ENCODE results near the gene TMEM81.

Gene TMEM81

DNA sequence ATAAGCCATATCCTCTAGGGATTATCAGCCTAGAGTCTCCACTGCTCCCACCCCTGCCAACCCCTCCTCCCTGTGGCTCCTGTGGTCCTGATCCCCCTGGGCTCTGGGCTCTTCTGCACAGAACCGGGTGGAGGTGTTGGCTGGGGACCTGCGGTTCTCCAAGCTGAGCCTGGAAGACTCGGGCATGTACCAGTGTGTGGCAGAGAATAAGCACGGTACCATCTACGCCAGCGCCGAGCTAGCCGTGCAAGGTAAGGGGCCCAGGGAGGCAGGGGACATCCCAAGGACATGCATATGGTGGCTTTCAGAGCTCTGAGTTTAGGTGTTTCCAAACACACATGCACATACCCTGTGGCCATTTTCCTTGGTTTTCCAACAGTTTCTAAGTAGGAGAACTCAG, 21.9 kb downstream of the TMEM81 start:
- peaks cover 0 to 9% of the 10 kb centered on the region in 2 donors for H3K4me1 ChIP-seq (ENCODE audit: control insufficient read depth in 1 of 2, insufficient read depth in 2 of 2, low read length in 2 of 2)
- no peak overlapping the region for H3K27ac ChIP-seq (ENCODE audit: low read depth, low read length)
- H3K4me3 ChIP-seq (ENCODE audit: low read depth in 1 of 2, low read length in 2 of 2): no peak overlapping the region
- no peak overlapping the region for H3K9ac ChIP-seq (ENCODE audit: low read depth in 1 of 2, low read length in 2 of 2)
- no peaks in the 10 kb centered on the region for H3K9me3 ChIP-seq (ENCODE audit: control insufficient read depth in 1 of 2, low read length in 2 of 2)
- no peaks in the 10 kb centered on the region for H3K27me3 ChIP-seq (ENCODE audit: control insufficient read depth in 1 of 2, insufficient read depth in 2 of 2, low read length in 2 of 2)
- no peaks in the 10 kb centered on the region for H3K36me3 ChIP-seq (ENCODE audit: control insufficient read depth in 1 of 2, insufficient read depth in 2 of 2, low read length in 2 of 2)

DNA sequence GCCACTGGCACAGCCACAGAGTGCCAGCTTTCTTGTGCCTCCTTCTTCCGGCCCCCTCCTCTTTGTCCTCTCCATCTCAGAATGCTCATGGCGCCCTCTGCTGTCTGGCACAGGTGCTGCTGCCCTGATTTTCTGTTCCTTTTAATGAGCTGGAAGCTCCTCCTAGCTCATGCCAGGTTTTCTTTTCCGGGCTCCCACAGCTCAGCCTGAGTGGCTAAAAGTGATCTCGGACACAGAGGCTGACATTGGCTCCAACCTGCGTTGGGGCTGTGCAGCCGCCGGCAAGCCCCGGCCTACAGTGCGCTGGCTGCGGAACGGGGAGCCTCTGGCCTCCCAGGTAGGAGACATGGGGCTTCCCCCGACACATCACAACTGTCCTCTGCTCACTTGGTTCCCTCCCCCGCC, 22.6 kb downstream of the TMEM81 start:
- Histone ChIP-seq H3K4me3 (ENCODE audit: low read depth in 1 of 2, low read length in 2 of 2) (no peak overlapping the region), H3K36me3 (ENCODE audit: control insufficient read depth in 1 of 2, insufficient read depth in 2 of 2, low read length in 2 of 2) (no peaks in the 10 kb centered on the region), H3K4me1 (ENCODE audit: control insufficient read depth in 1 of 2, insufficient read depth in 2 of 2, low read length in 2 of 2) (peaks cover 0 to 6% of the 10 kb centered on the region in 2 donors), H3K27me3 (ENCODE audit: control insufficient read depth in 1 of 2, insufficient read depth in 2 of 2, low read length in 2 of 2) (no peaks in the 10 kb centered on the region), H3K9ac (ENCODE audit: low read depth in 1 of 2, low read length in 2 of 2) (no peak overlapping the region), H3K27ac (ENCODE audit: low read depth, low read length) (no peak overlapping the region), H3K9me3 (ENCODE audit: control insufficient read depth in 1 of 2, low read length in 2 of 2) (no peaks in the 10 kb centered on the region)

DNA sequence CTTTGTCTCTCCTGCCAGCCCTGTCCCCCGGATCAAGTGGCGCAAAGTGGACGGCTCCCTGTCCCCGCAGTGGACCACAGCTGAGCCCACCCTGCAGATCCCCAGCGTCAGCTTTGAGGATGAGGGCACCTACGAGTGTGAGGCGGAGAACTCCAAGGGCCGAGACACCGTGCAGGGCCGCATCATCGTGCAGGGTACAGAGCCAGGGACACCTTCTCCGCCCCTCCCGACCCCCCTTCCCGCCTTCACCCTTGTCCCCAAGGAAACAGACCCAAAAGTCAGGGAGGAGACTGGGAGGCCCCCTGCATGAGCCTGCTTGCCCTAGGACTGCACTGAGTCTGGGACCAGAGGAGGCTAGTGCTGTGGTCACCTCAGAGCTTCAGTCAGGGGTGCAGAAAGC, 23.0 kb downstream of the TMEM81 start:
- Histone ChIP-seq H3K4me3 (ENCODE audit: low read depth in 1 of 2, low read length in 2 of 2) (no peak overlapping the region), H3K9ac (ENCODE audit: low read depth in 1 of 2, low read length in 2 of 2) (no peak overlapping the region), H3K27me3 (ENCODE audit: control insufficient read depth in 1 of 2, insufficient read depth in 2 of 2, low read length in 2 of 2) (no peaks in the 10 kb centered on the region), H3K27ac (ENCODE audit: low read depth, low read length) (no peak overlapping the region), H3K4me1 (ENCODE audit: control insufficient read depth in 1 of 2, insufficient read depth in 2 of 2, low read length in 2 of 2) (peaks cover 0 to 1% of the 10 kb centered on the region in 2 donors), H3K36me3 (ENCODE audit: control insufficient read depth in 1 of 2, insufficient read depth in 2 of 2, low read length in 2 of 2) (no peaks in the 10 kb centered on the region), H3K9me3 (ENCODE audit: control insufficient read depth in 1 of 2, low read length in 2 of 2) (no peaks in the 10 kb centered on the region)

DNA sequence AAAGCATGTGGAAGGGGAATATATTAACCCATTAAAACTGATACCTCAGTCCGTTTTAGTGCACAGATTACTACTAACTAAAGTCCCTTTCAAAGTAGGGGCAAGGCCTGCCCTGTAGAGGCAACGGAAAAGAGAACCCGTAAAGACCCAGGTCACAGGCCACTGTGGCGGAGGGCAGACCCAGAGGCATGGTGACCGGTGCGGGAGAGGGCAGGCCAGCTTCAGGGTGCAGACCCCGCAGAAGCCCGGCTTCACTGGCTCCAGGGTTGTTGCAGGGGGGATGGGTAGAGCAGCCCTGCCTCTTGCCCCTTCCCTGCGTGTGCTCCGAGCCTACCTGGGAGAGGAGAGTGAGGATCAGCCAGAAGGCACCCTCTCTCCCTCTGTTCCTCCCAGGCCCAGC, 23.5 kb downstream of the TMEM81 start:
- Histone ChIP-seq H3K27ac (ENCODE audit: low read depth, low read length) (no peak overlapping the region), H3K9ac (ENCODE audit: low read depth in 1 of 2, low read length in 2 of 2) (no peak overlapping the region), H3K9me3 (ENCODE audit: control insufficient read depth in 1 of 2, low read length in 2 of 2) (no peaks in the 10 kb centered on the region), H3K36me3 (ENCODE audit: control insufficient read depth in 1 of 2, insufficient read depth in 2 of 2, low read length in 2 of 2) (no peaks in the 10 kb centered on the region), H3K4me3 (ENCODE audit: low read depth in 1 of 2, low read length in 2 of 2) (no peak overlapping the region), H3K27me3 (ENCODE audit: control insufficient read depth in 1 of 2, insufficient read depth in 2 of 2, low read length in 2 of 2) (no peaks in the 10 kb centered on the region), H3K4me1 (ENCODE audit: control insufficient read depth in 1 of 2, insufficient read depth in 2 of 2, low read length in 2 of 2) (no peaks in the 10 kb centered on the region)

DNA sequence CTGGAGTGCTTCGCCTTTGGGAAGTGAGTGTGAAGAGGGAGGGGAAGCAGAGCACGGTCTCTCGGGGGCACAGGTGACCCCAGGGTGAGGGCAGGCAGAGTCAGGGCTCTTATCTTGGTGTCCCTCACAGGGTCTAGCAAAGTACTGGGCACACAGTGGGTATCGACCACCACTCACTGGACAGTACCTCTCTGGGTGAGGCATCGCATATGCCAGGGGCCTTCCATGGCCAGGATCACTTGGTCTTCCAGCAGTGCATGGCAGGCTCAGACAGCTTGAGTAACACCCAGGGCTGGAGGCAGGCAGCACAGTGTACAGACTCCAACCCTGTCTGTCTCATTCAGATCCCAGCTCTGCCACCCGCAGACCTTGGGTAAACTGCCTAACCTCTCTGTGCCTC, 24.6 kb downstream of the TMEM81 start:
- Histone ChIP-seq H3K4me1 (ENCODE audit: control insufficient read depth in 1 of 2, insufficient read depth in 2 of 2, low read length in 2 of 2) (no peaks in the 10 kb centered on the region), H3K27ac (ENCODE audit: low read depth, low read length) (no peak overlapping the region), H3K27me3 (ENCODE audit: control insufficient read depth in 1 of 2, insufficient read depth in 2 of 2, low read length in 2 of 2) (no peaks in the 10 kb centered on the region), H3K9me3 (ENCODE audit: control insufficient read depth in 1 of 2, low read length in 2 of 2) (no peaks in the 10 kb centered on the region), H3K36me3 (ENCODE audit: control insufficient read depth in 1 of 2, insufficient read depth in 2 of 2, low read length in 2 of 2) (no peaks in the 10 kb centered on the region), H3K9ac (ENCODE audit: low read depth in 1 of 2, low read length in 2 of 2) (no peak overlapping the region), H3K4me3 (ENCODE audit: low read depth in 1 of 2, low read length in 2 of 2) (no peak overlapping the region)

DNA sequence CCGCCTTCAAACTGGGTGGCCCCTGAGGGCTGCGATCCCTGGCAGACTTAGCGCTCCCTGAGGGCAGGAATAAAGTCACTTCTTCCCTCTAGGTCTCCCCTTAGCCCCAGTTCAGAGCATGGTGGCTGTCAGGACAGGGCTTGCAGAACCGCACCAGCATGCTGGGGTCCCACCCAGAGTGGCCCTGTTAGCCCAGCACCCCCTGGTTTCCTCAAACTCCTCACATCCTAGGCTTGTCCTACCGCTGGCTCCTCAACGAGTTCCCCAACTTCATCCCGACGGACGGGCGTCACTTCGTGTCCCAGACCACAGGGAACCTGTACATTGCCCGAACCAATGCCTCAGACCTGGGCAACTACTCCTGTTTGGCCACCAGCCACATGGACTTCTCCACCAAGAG, 25.4 kb downstream of the TMEM81 start:
- no peaks in the 10 kb centered on the region for H3K36me3 ChIP-seq (ENCODE audit: control insufficient read depth in 1 of 2, insufficient read depth in 2 of 2, low read length in 2 of 2)
- no peaks in the 10 kb centered on the region for H3K4me1 ChIP-seq (ENCODE audit: control insufficient read depth in 1 of 2, insufficient read depth in 2 of 2, low read length in 2 of 2)
- no peaks in the 10 kb centered on the region for H3K9me3 ChIP-seq (ENCODE audit: control insufficient read depth in 1 of 2, low read length in 2 of 2)
- H3K9ac ChIP-seq (ENCODE audit: low read depth in 1 of 2, low read length in 2 of 2): no peak overlapping the region
- H3K4me3 ChIP-seq (ENCODE audit: low read depth in 1 of 2, low read length in 2 of 2): no peak overlapping the region
- H3K27me3 ChIP-seq (ENCODE audit: control insufficient read depth in 1 of 2, insufficient read depth in 2 of 2, low read length in 2 of 2): peaks cover 0 to 6% of the 10 kb centered on the region in 2 donors
- H3K27ac ChIP-seq (ENCODE audit: low read depth, low read length): no peak overlapping the region

DNA sequence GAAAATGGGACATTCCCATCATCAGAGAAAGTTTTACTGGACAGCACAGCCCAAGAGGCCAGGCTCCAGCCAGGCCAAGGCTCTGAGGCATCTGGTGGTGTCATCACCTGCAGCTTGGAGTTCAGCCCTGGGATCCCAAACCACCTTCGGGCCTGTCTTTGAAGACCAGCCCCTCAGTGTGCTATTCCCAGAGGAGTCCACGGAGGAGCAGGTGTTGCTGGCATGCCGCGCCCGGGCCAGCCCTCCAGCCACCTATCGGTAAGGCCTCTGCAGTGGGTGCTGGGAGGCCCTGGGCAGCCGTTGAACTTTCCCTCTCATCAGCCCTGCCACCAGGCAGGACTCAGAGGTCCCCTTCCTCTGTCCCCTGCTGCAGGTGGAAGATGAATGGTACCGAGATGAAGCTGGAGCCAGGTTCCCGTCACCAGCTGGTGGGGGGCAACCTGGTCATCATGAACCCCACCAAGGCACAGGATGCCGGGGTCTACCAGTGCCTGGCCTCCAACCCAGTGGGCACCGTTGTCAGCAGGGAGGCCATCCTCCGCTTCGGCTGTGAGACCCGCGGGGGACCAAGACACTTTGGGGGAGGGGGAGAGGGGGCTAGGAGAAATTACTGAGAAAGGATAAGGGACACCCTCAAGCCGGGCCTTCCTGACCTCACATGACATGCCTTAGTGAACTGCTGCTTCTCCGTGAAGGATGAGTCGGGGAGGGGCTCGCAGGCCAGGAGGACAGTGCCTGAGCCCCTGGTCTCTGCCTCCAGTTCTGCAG, 26.3 kb downstream of the TMEM81 start:
- Histone ChIP-seq H3K36me3 (ENCODE audit: control insufficient read depth in 1 of 2, insufficient read depth in 2 of 2, low read length in 2 of 2) (no peaks in the 10 kb centered on the region), H3K4me1 (ENCODE audit: control insufficient read depth in 1 of 2, insufficient read depth in 2 of 2, low read length in 2 of 2) (no peaks in the 10 kb centered on the region)

DNA sequence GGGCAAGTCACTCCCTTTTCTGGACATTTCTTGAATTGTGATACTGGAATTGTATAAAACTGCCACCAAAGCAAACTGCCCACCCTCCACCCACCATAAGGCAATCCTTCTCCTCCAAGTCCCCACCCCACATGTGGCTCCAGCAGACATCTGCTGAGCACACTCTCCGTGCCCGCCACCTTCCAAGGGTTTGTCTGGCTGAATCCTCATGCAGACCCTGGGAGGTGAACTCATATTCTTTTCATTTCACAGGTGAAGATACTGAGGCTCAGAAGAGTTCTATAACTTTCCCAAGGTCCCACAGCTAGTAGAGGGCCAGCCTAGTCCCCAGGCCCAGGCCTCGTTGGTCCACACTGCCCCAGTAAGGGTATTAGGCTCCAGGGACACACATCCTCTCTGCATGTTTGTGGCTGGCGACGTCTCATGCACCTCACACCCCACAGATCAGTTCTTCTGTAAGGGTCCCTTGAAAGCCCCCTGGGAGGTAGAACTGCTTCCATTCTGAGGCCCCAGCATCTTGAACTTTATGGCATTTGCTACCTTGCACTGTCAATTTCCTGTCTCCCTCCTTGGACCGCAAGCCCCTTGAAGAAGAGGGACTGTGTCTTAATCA, 27.2 kb downstream of the TMEM81 start:
- Histone ChIP-seq H3K36me3 (ENCODE audit: control insufficient read depth in 1 of 2, insufficient read depth in 2 of 2, low read length in 2 of 2) (no peaks in the 10 kb centered on the region), H3K4me3 (ENCODE audit: low read depth in 1 of 2, low read length in 2 of 2) (no peak overlapping the region), H3K9ac (ENCODE audit: low read depth in 1 of 2, low read length in 2 of 2) (no peak overlapping the region), H3K9me3 (ENCODE audit: control insufficient read depth in 1 of 2, low read length in 2 of 2) (no peaks in the 10 kb centered on the region), H3K4me1 (ENCODE audit: control insufficient read depth in 1 of 2, insufficient read depth in 2 of 2, low read length in 2 of 2) (no peaks in the 10 kb centered on the region), H3K27me3 (ENCODE audit: control insufficient read depth in 1 of 2, insufficient read depth in 2 of 2, low read length in 2 of 2) (peaks cover 0 to 6% of the 10 kb centered on the region in 2 donors), H3K27ac (ENCODE audit: low read depth, low read length) (no peak overlapping the region)

More for the DNA sequence above, 26.3 kb downstream of the TMEM81 start:
- no peaks in the 10 kb centered on the region for H3K9me3 ChIP-seq (ENCODE audit: control insufficient read depth in 1 of 2, low read length in 2 of 2)
- H3K27me3 ChIP-seq (ENCODE audit: control insufficient read depth in 1 of 2, insufficient read depth in 2 of 2, low read length in 2 of 2): peaks cover 0 to 6% of the 10 kb centered on the region in 2 donors
- H3K27ac ChIP-seq (ENCODE audit: low read depth, low read length): no peak overlapping the region
- no peak overlapping the region for H3K9ac ChIP-seq (ENCODE audit: low read depth in 1 of 2, low read length in 2 of 2)
- H3K4me3 ChIP-seq (ENCODE audit: low read depth in 1 of 2, low read length in 2 of 2): no peak overlapping the region

DNA sequence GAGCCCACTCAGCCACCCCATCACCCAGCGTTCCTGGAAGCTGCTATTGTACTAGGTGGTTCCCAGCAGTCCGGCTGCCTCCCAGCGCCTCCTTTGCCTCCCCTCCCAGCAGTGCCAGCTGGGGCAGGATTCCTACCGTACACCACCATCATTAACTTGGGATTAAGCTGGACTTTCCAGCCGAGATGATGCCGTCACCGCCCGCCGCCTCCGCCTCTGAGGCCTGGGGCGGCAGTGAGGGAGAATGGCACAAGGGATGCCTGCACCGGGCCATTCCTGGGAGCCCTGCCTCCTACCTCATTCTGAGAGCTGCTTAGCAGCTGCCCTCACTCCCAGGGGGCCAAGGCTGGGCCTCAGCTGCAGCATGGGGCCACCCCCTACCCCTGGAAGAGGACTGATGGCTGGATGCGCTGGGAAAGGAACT, 28.1 kb downstream of the TMEM81 start:
- peaks cover 0 to 6% of the 10 kb centered on the region in 2 donors for H3K27me3 ChIP-seq (ENCODE audit: control insufficient read depth in 1 of 2, insufficient read depth in 2 of 2, low read length in 2 of 2)
- no peaks in the 10 kb centered on the region for H3K9me3 ChIP-seq (ENCODE audit: control insufficient read depth in 1 of 2, low read length in 2 of 2)
- H3K4me1 ChIP-seq (ENCODE audit: control insufficient read depth in 1 of 2, insufficient read depth in 2 of 2, low read length in 2 of 2): no peaks in the 10 kb centered on the region
- no peak overlapping the region for H3K9ac ChIP-seq (ENCODE audit: low read depth in 1 of 2, low read length in 2 of 2)
- no peak overlapping the region for H3K4me3 ChIP-seq (ENCODE audit: low read depth in 1 of 2, low read length in 2 of 2)
- no peak overlapping the region for H3K27ac ChIP-seq (ENCODE audit: low read depth, low read length)
- H3K36me3 ChIP-seq (ENCODE audit: control insufficient read depth in 1 of 2, insufficient read depth in 2 of 2, low read length in 2 of 2): no peaks in the 10 kb centered on the region

DNA sequence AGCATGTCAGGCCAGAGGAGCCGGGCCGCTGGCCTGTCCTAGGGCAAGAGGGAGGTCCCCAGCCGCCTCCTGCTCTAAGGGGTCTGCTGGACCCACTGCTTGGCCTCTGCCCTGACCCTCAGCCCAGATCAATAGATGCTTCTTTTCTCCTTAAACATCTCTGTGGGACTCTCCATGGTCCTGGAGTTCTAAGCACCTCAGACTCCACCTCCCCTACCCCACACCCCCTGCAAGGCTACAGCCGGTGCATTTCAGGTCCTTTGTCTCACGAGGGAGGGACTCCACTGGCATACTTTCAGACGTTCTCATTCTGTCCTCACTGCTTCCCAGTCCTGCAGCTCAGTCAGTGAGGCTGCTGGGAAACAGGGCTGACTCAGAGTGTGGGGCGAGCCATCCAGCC, 30.2 kb downstream of the TMEM81 start:
- Histone ChIP-seq H3K4me3 (ENCODE audit: low read depth in 1 of 2, low read length in 2 of 2) (no peak overlapping the region), H3K4me1 (ENCODE audit: control insufficient read depth in 1 of 2, insufficient read depth in 2 of 2, low read length in 2 of 2) (no peaks in the 10 kb centered on the region), H3K27ac (ENCODE audit: low read depth, low read length) (no peak overlapping the region), H3K27me3 (ENCODE audit: control insufficient read depth in 1 of 2, insufficient read depth in 2 of 2, low read length in 2 of 2) (peaks cover 0 to 6% of the 10 kb centered on the region in 2 donors), H3K9ac (ENCODE audit: low read depth in 1 of 2, low read length in 2 of 2) (no peak overlapping the region), H3K36me3 (ENCODE audit: control insufficient read depth in 1 of 2, insufficient read depth in 2 of 2, low read length in 2 of 2) (no peaks in the 10 kb centered on the region), H3K9me3 (ENCODE audit: control insufficient read depth in 1 of 2, low read length in 2 of 2) (no peaks in the 10 kb centered on the region)
